GM21717 (cell line): ENCODE data around the gene NPHP4.
"Not testable (repeated sequence)": the region's sequence is repeated elsewhere in the genome, so short reads cannot be mapped to it uniquely, and the experiment has no call there.

Source experiments
- ATAC-seq: cut with Tn5 transposase; IDR thresholded peaks from one replicate; pipeline ENCODE4 v1.9.1; 2021; ENCODE audit warnings: mild to moderate bottlenecking, moderate library complexity; ENCODE audit not compliant: unreplicated experiment

NPHP4 gene

DNA sequence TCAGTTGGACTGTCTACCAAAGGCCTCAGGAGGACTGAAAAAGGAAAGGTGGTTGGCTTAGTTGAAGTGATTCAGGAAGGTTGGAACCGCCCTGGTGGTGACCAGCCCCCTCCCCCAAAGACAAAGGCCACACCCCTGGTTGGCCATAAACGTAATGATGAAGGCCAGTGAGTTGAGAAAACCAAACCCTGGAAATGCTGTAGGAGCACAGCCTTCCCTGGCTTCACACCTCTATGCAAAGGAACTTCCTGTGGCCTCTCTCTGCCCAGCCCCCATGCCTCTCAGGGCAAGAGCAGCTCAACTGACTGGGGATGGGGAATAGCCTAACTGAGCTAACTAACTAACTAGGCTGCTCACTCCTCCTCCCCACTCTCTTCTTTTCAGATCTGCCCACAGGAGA, 90.4 kb downstream of the NPHP4 start:
- ATAC-seq = no peak

DNA sequence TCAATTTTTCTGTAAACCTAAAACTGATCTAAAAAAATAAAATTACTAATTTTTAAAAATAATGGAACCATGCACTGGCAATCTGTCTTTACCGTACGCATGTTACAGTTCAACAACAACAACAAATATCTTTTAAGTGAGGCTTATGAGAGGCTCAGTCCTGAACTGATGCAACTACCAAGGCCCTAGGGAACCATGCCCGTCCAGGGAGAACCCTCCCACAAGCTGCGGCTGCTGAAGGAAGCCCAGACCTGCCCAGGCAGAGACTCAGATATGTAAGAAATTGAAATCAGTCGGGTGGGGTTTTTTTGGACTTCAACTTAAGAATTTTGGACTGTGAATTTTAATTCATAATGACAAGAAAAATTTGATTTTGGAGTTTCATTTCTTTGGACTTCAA, 91.1 kb downstream of the NPHP4 start:
- ATAC-seq = no peak

DNA sequence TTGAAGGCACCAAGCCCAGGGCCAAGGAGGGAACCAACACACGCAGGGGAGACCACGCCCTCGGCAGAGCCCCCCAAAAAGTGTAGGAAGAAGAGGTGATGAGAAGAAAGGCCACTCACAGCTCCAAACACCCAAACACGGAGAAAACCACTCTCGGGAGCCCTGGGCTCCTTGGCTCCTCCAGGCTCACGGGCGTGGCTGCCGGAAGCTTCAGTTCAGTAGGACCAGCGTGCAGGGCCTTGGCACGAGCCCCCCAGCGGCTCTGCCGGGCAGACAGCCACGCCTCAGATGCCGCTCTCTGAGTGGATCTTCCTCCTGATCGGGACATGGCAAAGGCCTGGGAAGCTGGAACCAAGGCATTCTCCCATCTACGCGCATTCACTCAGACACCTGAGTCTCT, 94.0 kb downstream of the NPHP4 start:
- no peak for ATAC-seq

DNA sequence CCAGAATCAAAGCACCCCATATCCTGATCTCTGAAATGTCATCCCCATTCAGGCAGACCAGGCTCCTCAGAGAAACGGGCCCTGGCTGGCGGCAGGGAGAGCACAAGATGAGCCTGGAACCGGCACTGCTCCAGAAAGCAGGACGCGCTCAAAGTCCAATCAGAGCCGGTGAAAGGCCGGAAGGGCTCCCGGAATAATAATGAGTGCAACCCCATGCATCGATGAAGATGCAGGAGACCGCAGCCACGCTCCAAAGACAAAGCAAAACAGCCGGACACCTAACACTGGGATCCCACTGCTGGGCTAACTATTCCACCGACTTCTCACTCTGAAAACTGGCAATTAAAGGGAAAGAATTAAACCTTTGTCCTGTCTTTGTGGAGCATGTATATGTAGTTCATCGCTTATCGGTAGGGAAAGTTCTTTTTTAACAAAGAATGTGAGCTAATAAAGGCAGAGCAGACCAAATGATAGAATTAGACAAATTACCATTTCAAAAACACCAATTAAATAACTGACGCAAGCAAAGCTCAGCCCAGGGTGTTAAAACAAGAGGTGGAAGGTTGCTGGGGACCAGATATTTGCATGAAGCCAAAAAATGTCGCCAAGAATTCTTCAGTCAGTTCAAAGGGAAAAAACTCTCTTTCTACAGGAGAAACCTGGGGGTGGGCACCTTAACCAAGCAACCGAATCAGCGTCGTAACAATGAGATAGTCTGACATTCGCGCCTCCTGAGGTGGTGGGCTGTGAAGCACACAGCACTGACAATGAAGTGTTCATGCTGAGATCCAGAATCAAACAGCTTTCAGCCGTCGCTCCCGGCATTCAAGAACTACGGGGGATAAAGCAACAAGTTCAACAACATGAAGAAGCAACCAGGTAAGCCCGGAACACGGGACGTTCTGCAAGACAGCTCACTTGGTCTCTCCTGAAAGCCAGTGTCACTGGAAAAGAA, 95.2 kb downstream of the NPHP4 start:
- no peak for ATAC-seq

DNA sequence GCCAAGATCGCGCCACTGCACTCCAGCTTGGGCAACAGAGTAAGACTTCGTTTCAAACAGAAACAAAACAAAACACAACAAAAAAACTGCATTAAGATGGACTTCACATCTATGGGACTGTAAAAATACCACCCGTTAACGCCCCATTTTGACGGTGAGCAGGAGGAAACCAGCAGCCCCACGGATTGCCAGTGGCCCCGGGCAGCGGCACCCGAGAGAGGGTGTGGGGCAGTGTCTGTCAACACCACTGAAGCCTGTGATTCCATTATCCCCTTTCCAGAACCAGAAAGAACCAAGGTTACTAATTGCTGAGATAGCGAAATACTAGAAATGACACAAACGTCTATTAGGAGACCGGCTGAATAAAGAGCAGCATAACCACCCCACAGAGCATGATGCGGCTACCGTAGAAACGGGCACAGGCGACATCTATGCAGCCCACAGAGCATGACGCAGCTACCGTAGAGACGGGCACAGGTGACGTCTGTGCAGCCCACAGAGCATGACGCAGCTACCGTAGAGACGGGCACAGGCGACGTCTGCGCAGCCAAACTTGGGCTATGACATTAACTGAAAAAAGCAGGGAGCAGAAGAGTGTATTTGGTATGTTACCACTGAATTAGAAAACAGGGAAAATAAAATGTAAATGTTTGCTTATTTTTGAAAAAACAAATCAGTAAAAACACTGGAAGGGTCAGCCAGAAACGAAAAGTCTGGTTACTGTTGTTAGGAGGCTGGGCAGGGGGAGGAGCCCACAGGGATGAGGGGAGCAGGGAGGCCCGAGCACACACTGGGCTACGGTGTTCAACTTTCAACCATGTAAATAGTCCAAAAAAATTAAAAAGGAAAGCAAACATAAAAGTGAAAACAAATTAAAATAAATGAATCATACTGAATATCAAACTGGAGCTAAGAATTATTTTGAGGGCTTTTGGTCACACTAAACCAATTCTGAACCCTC, 96.5 kb downstream of the NPHP4 start:
- no peak for ATAC-seq

DNA sequence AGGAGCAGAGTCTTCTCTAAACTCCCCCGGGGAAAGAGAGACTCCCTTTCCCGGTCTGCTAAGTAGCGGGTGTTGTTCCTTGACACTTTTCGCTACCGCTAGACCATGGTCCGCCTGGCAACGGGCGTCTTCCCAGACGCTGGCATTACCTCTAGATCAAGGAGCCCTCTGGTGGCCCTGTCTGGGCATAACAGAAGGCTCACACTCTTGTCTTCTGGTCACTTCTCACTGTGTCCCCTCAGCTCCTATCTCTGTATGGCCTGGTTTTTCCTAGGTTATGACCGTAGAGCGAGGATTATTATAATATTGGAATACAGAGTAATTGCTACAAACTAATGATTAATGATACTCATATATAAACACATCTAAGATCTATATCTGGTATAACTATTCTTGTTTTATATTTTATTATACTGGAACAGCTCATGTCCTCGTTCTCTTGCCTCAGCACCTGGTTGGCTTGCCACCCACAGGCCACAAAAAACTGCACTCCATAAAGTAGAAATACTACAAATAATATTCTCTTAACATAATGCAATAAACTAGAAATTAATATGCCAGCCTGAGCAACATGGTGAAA, 98.4 kb downstream of the NPHP4 start:
- not testable (repeated sequence) for ATAC-seq

DNA sequence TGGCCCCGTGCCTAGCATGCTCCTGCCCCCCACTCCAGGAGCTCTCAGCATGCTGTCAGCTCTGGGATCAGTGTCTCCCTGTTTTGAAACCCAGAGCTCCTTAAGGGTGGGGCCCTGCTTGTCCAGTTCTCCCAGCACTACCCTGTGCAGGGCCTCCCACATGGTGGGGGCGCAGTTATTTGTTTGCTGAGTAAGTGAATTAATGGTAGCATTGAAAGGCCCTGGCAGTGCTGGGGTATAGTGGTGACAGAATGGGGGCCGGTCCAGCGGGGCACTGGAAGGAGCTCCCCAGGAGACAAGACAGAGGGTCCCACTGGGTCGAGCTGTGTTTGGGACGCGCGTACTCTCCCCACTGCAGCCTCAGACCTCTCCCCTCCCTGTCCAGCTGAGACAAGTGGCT, 99.9 kb downstream of the NPHP4 start:
- no peak for ATAC-seq

DNA sequence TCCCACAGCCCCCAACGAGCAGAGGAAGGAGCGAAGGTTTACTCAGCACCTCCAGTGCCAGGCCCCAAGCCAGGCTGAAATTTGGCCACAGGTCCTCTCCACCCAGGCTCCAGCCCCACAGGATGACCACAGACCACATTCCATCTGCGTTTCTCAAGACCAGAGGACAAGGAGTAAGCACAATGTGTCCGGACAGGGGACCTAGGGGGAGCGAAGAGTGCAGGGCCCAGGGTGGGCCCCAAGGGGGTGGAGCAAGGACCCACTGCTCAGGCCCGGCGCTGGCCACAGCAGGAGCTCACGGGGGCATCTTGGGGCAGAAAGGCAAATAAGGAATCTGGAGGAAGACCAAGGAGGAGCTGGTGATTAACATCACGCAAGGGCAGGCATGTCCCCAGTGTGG, 100.5 kb downstream of the NPHP4 start:
- ATAC-seq = no peak

DNA sequence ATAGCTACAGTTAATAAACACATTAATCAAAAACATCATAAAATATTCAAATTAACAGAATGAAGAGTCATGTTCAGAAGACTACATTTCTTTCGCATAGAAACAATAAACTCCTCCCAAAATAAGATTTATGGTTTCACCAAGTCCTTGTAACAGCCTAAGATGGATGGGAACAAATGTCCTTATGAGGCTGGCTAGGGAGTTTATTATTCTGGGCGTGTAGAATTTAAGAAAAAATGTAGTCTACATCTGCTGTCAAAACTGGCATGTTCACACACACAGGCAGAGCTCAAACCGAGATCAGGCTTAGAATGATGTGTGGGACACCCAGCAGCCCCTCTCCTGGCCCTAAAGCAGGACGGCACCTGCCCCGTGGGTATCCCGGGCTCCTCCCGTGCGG, 101.1 kb downstream of the NPHP4 start:
- no peak for ATAC-seq

DNA sequence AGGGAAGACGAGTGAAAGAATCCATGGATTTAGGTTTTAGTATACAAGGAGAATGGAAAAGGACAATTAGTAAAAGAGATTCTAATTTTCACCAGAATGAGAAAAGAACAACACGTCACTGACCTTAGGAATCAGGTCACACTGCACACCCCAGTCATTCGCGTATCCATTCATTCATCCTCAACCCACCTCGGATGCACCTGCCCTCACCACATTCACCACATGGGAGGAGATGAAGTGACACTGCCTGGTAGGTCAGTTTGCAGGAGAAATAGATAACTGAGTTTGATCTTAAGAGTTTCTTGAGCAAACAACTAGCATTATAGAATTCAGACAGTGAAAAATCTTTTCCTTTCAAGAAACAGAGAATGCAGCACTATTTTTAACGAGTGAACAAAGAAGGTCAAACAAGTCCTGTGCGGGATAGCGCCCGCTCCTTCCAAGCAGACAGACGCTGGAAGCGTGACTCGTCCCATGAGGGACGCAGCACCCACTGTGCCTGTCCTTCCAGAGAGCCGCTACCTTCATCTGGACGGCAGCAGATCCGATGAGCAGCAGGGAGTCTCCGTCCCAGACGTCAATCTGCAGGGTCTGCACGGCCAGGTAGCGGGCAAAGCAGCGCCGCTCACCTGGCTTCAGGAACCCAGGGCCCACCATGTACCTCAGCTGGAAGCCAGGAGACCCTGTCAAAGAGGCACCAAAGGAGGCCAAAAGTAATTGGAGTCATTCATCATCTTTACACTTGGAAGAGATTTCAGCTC, 101.7 kb downstream of the NPHP4 start:
- ATAC-seq = no peak

DNA sequence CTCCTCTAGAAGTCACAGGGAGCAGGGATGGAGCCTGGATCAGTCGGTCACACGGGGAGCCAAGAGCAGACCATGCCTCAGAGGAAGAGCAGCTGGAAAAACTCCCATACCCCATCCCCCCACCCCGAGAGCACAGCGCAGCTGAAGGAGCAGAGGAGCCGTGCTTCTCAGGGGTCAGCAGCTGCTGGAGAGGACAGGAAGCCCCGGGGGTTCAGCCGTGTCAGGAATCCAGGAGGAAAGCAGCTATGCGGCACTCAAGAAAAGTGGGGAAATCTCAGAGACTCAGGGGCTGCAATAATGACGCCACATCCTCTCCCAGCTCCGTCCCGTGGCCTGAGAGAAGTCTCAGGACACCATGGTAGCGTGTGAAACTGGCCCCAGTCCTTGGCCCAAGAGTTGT, 102.3 kb downstream of the NPHP4 start:
- ATAC-seq = no peak

DNA sequence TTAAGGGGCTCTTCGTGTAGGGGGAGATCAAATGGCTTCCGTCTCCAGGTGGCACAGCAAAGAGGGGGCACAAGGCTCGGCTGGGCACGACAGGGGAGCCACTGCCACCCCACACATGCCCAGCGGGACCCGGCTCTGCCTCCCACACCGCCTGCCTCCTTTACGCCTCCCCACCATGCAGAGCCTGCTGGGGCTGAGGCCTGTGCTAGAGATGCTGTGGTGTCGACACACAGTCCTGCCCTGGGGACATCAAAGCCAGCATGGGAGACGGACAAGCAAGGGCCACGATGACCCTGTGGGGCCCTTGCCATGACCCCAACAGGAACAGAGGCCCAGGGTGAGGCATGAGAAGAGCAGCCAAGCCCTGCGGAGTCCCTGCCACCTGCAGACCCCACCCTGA, 102.8 kb downstream of the NPHP4 start:
- no peak for ATAC-seq

DNA sequence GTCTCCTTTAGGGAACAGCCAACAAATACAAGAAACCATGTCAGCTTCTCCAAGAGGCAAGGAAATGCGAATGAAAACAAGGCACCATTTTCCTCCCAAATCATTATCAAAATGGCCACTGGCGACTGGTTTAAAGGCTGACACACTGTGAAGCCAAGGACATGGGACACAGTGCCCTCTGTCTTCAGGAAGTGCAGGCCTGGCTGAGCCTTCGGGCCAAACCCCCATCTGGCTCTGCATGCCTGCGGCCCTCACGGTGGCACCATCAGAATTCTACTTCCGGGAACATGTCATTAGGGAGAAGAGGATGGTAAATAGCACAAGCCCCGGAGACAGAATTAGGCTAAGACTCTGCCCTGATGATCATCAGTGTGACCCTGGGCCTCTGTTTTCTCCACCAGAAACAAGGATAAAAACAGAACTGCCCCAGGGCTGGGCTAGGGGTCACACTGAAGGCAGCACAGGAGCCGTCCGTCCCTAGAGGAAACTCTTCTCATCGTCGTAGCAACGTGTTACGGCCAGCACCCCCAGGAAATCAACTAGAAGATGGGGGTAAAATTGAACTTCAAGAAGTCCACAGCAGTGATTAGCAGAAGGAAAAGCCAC, 103.5 kb downstream of the NPHP4 start:
- ATAC-seq = no peak

DNA sequence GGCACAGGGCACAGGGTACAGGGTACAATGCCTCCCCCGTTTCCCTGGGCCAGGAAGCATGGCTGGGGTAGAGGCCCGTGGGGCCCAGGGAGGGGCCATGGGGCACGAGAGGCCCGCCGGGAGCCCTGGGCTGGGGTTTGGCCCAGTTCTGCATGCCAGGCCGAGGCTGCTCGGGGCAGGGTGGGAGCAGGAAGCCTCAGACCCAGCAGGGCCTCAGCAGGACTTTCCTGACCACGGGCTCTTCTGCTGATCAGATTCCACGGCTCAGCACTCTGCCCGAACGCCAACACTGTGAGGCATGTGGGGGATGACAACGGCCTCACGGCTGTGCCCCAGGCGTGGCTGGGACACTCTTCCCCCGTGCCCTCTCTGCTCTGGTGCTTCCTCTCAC, 104.3 kb downstream of the NPHP4 start:
- no peak for ATAC-seq

DNA sequence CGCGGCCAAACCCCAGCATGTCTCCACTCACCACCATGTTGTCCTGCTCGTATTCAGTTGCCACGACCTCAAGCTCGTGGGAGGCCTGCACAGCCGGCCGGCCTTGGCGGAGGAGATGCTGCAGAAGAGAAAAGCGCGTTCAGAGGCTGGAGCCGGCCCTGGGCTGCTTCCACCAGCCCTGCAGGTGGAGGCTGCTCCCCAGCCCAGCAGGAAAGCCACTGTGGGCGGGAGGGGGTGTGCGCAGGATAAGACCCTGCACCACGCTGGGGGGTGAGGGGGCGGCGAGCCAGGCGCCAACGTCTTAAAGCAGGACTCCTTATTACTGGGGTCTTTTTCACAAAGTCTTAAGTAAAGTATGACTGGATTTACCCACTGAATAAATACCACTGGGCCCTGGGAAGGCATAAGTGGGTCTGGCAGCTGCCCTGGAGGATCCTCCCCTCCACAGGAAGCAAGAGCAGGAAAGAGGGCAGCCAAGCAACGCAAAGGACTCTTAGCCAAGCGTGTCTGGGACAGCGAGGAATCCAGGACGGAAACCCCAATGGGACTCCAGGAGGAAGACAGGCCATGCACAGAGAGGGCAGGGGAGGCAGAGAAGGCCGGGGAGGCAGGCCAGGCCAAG, 104.8 kb downstream of the NPHP4 start:
- ATAC-seq = no peak

DNA sequence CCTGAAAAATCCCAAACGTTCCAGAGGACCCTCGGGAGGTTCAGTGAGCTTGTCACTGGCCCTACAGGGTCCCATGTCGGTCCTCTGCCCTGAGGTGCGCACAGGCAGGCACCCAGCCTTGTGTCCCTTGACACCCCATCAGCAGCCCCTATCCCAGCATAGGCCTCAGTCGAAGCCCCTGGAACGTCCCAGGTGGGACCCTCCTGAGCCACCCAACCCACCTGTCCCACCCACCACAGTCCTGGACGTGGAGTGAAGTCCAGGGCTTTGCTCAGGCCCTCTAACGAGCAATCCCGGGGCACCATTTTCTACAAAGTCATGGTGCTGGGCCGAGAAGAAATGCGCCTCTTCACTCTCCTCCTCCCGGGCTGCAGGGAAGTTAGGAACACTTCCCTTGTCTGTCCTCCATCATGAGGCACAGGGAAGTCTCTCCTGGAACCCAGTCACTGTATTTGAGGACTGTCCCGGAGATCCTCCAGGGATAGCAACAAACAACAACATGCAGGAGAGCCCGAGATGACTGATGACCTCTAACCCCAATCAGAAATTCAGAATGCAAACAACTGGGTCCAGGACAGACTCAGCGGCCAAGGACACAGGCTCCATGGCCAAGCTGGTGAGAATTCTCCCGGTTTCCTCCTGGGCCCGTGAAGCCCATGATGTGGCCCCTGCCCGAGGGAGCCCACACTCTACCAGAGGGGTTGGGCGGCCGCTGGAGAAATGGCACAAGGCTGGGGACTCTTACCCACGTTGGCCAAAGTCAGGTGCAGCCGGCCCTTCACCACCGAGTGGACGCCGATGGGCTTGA, 105.5 kb downstream of the NPHP4 start:
- no peak for ATAC-seq

DNA sequence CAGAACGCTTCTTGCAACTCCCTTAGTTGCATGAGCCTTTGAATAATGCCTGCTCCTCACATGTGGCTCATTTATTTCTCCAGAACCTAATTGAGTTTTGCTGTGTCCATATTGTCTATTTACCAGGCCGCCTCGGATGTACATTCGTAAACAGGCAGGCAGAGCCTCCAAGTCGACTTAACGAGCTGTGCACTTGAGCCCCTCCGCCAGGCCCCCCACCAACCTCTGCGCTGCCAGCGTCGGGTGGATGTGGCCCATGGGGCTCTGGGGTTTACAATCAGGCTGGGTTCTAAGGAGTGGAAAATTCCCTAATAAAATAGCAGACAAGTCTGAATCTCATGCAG, 106.1 kb downstream of the NPHP4 start:
- ATAC-seq = no peak

DNA sequence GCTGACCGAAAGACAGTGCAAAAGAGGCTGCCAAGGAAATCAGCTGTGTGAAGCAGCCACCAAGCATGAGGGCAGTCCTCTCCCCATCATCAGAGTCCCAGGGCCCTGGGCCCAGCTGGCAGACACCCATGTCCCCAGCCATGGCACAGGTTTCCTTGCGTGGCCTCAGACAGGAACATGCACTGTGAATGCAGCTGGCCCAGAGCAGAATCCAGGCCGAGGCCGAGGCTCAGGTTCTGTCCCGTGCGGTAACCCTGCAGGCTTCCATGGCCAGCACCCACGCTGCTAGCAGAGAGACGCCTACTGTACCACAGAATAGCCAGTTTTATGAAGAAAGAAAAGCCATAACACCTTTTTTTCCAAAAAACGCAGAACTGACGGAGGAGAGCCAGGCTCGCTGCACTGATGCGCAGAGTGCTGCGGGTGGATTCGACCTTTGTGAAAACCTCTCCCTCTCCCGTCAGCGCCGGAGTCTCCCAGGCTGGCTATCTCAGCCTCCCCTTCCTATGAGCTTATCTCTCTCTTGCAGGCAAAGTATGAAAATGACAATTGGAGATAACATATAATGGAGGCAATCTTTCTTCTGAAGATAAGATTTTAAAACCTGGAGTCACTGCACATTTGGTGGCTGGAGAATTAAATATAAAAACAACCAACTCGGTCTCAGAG, 106.6 kb downstream of the NPHP4 start:
- no peak for ATAC-seq

DNA sequence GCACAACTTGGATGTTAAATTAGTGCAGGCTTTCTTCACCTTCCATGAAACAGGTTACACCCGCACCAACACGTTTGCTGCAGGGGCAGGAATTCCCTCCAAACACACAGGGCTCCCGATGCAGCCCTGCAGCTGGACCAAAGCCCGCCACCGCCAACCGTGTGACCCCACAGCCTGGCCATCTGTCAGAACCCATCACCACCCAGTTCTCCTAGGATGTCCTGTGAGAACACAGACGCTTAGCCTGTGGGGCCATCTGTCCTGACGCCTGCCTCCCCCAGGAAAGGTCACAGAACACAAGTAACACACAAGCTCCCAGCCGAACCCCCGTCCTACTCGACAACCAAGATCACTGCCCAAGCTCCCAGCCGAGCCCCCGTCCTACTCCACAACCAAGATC, 108.1 kb downstream of the NPHP4 start:
- ATAC-seq = no peak
